ENCODE measurements around the gene RGS19. TPM values are rescaled to one million over a fixed set of nuclear protein-coding genes. Genes with fewer than 3 reads are reported as not detected.

The RGS19 gene
- total and polyA plus RNA-seq, 2 donors from 2014 or later: 6.8 to 20.2 TPM

- Histone ChIP-seq H3K27me3 (ENCODE audit: control insufficient read depth, insufficient read depth, low read length) (peaks cover 6% of the 10 kb centered on the region), H3K4me3 (ENCODE audit: low read length in 3 of 3) (no peak overlapping the region), H3K27ac (ENCODE audit: low read depth in 2 of 2, low read length in 2 of 2) (no peak overlapping the region), H3K4me1 (ENCODE audit: control insufficient read depth in 2 of 3, insufficient read depth in 2 of 3, low read depth in 1 of 3, low read length in 3 of 3) (peaks cover 0 to 8% (median 0%) of the 10 kb centered on the region in 3 donors), H3K9me3 (ENCODE audit: control insufficient read depth in 2 of 3, insufficient read depth in 1 of 3, low read length in 3 of 3) (no peaks in the 10 kb centered on the region), H3K36me3 (ENCODE audit: control insufficient read depth in 2 of 3, insufficient read depth in 3 of 3, low read length in 3 of 3) (no peaks in the 10 kb centered on the region), H3K9ac (ENCODE audit: low read length in 3 of 3) (no peak overlapping the region)
- intact Hi-C loops (cut with DNase I): no loop called here
- TF ChIP-seq, protein P1, sequence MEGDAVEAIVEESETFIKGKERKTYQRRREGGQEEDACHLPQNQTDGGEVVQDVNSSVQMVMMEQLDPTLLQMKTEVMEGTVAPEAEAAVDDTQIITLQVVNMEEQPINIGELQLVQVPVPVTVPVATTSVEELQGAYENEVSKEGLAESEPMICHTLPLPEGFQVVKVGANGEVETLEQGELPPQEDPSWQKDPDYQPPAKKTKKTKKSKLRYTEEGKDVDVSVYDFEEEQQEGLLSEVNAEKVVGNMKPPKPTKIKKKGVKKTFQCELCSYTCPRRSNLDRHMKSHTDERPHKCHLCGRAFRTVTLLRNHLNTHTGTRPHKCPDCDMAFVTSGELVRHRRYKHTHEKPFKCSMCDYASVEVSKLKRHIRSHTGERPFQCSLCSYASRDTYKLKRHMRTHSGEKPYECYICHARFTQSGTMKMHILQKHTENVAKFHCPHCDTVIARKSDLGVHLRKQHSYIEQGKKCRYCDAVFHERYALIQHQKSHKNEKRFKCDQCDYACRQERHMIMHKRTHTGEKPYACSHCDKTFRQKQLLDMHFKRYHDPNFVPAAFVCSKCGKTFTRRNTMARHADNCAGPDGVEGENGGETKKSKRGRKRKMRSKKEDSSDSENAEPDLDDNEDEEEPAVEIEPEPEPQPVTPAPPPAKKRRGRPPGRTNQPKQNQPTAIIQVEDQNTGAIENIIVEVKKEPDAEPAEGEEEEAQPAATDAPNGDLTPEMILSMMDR (IDR thresholded peaks at IDR 0.05; ENCODE audit: borderline replicate concordance, extremely low read depth, insufficient read depth): no peak
- FAIRE-seq: no peak
- DNase-seq: peak in 2 of 5 donors; percentile 43 to 61
These were observed 5.4 kb upstream of the RGS19 start for GRCh38 chr20:64084685-64085152.

DNA sequence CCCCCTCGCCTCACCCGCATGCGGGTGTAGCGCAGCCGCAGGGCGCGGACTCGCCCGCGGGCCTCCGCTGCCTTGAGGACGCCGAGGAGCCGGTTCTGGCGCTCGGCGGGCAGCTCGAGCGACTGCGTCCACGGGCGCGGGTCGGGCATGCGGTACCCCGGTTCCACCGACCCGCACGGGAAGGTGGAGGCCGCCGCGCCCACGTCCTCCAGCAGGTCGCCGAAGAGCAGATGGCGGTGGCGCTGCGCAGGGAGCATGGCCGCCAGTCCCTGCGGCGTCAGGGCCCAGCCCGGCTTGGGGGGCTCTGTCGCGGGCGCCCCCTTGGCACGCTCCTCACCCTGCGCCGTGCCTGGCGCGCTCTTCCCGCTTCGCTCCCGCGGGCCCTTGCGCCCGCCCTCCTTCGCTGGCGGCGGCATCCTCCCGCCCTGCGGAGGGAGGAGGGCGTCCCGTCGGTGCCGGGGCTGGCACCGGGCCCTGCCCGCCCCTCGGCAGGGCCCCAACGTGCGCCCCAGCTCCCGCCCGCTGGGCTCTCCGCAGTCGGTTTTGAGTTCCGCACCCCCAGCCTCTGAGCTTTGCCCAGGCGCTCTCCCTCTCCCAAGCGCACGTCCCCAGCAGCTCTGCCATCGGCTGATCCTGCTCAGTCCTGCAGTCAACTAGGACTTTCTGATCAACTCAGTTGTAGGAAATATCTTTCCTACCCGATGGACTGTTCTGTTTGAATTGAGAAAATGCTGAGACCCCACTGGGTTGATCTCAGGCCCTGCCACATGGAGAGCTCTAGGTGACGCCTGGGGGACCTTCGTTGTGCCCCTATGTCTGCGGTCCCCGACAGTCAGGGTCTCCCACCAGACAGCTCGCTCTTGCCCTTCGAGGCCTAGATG, 4.7 kb upstream of the RGS19 start, which contains the start of gene LKAAEAR1:
LKAAEAR1 (minus strand) TSS at position 595 of the 881 bp plus-strand sequence; CDS start at position 416, 179 bp downstream.
- Histone ChIP-seq H3K27me3 (ENCODE audit: control insufficient read depth, insufficient read depth, low read length) (peaks cover 6% of the 10 kb centered on the region), H3K9me3 (ENCODE audit: control insufficient read depth in 2 of 3, insufficient read depth in 1 of 3, low read length in 3 of 3) (no peaks in the 10 kb centered on the region), H3K27ac (ENCODE audit: low read depth in 2 of 2, low read length in 2 of 2) (no peak within 1 kb of the TSS), H3K36me3 (ENCODE audit: control insufficient read depth in 2 of 3, insufficient read depth in 3 of 3, low read length in 3 of 3) (no peaks in the 10 kb centered on the region), H3K9ac (ENCODE audit: low read length in 3 of 3) (no peak within 1 kb of the TSS), H3K4me1 (ENCODE audit: control insufficient read depth in 2 of 3, insufficient read depth in 2 of 3, low read depth in 1 of 3, low read length in 3 of 3) (peaks cover 0 to 11% (median 0%) of the 10 kb centered on the region in 3 donors), H3K4me3 (ENCODE audit: low read length in 3 of 3) (peak within 1 kb of the TSS in 1 of 3 donors; percentile 35)
- TF ChIP-seq, protein P1 (IDR thresholded peaks at IDR 0.05; ENCODE audit: borderline replicate concordance, extremely low read depth, insufficient read depth): no peak
- intact Hi-C loops (cut with DNase I): no loop called here
- DNase-seq (no peak), FAIRE-seq (no peak)

GRCh38 chr20:64083378-64083803, 4.1 kb upstream of the RGS19 start:
- Histone ChIP-seq H3K27ac (ENCODE audit: low read depth in 2 of 2, low read length in 2 of 2) (no peak overlapping the region), H3K27me3 (ENCODE audit: control insufficient read depth, insufficient read depth, low read length) (peaks cover 6% of the 10 kb centered on the region), H3K4me3 (ENCODE audit: low read length in 3 of 3) (peak overlapping the region in 1 of 3 donors; percentile 35), H3K9me3 (ENCODE audit: control insufficient read depth in 2 of 3, insufficient read depth in 1 of 3, low read length in 3 of 3) (no peaks in the 10 kb centered on the region), H3K36me3 (ENCODE audit: control insufficient read depth in 2 of 3, insufficient read depth in 3 of 3, low read length in 3 of 3) (no peaks in the 10 kb centered on the region), H3K4me1 (ENCODE audit: control insufficient read depth in 2 of 3, insufficient read depth in 2 of 3, low read depth in 1 of 3, low read length in 3 of 3) (peaks cover 0 to 18% (median 3%) of the 10 kb centered on the region in 3 donors), H3K9ac (ENCODE audit: low read length in 3 of 3) (no peak overlapping the region)
- FAIRE-seq: no peak
- intact Hi-C loops (cut with DNase I): no loop called here
- TF ChIP-seq, protein P1 (IDR thresholded peaks at IDR 0.05; ENCODE audit: borderline replicate concordance, extremely low read depth, insufficient read depth): peak; percentile 52
- peak; percentile 80 to 90 (median 86) for DNase-seq
